GM19455 (cell line): ENCODE results near the gene AP1AR.
"Not testable (repeated sequence)": the region's sequence is repeated elsewhere in the genome, so short reads cannot be mapped to it uniquely, and the experiment has no call there.

ENCODE experiments used
- ATAC-seq: cut with Tn5 transposase; IDR thresholded peaks from one replicate; pipeline ENCODE4 v1.9.1; 2021; ENCODE audit not compliant: unreplicated experiment

AP1AR gene

DNA sequence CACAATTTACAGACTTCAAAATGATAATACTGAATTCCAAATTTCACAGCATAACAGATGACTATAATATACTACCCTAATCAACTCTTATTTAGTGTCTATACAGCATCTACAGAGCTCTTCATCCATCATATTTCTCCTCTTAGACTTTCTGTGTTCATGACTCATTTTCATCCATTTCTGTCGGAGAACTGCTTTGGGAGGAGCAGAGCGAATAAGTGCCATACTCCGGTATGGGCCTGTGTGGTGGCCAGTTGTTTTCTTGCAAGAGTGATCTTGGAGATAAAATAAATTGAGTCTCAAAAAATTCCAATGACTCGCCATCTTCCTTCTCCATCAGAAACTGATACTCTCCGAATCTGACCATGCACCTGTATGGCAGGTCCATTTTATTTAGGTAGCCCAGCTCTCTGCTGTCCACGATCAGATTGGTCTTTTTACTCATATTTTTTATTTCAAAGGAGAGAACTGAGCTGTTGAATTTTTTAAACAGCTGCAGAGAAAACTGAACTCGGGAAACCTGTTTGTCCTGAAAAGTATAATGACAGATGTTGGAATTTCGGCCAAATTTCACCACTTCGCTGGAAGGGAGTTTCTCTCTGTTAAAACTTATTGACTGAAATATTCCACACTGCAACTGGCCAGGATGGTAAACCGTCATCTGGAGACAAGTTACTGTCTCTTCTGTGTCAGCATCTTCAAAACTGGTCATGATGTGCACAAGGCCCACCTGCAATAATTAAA lies 46.3 kb downstream of the AP1AR start:
- no peak for ATAC-seq

DNA sequence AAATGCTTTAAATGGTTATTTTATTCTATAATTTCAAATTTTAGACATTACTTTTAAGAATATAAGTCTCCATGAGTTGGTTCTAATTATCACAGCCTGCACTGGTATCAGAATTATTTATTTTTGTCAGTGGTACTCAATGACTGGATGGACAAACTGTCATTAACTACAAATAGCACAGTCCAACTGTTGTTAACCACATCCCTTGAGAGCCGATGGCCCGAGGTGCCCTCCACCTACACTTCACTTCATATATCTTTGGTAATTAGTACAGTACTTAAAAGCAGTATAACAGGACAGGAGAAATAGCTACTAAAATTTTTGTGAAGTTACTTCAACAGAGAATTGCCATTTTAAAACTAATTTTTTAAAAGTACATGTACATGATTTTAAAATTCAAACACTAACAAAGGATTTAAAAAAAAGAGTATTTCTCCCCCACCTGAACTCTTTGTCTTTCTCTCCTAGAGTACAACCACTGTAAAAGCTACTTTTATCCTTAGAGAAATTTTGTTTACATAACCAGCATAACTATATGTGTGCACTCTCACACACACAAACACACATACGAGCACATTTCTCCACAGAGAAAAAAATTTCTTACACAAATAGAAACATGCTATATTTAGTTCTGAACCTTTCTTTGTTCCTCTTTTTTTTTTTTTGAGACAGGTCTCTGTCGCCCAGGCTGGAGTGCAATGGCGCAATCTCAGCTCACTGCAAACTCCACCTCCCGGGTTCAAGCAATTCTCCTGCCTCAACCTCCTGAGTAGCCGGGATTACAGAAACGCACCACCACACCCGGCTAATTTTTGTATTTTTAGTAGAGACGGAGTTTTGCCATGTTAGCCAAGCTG lies 47.7 kb downstream of the AP1AR start:
- peak; percentile 74 for ATAC-seq

DNA sequence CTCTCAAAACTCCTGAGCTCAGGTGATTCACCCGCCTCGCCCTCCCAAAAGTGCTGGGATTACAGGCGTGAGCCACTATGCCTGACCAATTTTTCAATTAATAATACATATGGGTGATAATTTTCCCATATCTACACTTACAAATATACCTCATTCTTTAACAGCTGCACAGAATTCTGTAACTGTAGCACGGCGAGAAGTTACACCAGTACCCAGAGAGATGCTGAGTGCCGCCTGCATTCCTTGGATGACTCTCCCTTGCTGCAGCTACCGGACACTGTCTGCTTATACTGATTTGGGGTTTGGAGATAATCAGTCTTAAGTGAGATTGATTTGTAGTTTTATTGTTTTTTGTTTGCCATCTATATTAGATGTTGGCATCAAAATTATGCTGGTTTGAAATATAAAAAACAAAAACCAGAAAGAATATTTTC lies 48.3 kb downstream of the AP1AR start:
- ATAC-seq = peak; percentile 34

DNA sequence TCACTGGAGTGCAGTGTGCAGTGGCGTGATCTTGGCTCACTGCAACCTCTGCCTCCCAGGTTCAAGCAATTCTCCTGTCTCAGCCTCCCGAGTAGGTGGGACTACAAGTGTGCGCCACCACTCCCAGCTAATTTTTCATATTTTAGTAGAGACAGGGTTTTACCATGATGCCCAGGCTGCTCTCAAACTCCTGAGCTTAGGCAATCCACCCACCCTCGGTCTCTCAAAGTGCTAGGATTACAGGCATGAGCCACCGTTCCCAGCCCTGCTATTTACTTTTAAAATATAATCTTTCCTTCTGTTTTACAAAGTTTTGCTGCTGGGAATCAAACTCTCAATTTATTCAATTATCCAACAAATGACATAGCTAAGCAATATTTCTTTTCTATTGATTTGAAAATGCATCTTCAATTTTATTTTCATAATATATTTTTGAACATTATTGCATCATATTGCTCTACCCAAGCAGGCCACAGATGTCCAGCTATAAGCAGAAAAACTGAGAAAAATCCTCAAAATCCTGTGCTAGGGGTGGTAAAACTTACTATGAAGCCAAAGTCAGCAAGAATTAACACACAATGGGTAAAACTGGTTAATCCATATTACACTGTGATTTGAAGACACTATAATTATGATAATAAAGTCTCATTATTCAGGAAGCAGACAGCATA lies 48.9 kb downstream of the AP1AR start:
- no peak for ATAC-seq

DNA sequence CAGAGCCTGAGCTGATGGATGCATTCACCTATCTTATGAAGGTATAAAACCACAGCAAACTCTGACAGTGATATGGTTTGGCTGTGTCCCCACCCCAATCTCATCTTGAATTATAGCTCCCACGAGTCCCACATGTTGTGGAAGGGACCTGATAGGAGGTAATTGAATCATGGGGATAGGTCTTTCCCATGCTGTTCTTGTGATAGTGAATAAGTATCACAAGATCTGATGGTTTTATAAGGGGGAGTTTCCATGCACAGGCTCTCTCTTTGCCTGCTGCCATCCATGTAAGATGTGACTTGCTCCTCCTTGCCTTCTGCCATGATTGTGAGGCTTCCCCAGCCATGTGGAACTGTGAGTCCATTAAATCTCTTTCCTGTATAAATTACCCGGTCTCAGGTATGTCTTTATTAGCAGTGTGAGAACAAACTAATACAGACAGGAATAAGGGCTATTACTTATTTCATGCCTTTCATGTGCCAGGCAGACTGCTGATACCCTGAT lies 50.4 kb downstream of the AP1AR start:
- ATAC-seq = not testable (repeated sequence)

DNA sequence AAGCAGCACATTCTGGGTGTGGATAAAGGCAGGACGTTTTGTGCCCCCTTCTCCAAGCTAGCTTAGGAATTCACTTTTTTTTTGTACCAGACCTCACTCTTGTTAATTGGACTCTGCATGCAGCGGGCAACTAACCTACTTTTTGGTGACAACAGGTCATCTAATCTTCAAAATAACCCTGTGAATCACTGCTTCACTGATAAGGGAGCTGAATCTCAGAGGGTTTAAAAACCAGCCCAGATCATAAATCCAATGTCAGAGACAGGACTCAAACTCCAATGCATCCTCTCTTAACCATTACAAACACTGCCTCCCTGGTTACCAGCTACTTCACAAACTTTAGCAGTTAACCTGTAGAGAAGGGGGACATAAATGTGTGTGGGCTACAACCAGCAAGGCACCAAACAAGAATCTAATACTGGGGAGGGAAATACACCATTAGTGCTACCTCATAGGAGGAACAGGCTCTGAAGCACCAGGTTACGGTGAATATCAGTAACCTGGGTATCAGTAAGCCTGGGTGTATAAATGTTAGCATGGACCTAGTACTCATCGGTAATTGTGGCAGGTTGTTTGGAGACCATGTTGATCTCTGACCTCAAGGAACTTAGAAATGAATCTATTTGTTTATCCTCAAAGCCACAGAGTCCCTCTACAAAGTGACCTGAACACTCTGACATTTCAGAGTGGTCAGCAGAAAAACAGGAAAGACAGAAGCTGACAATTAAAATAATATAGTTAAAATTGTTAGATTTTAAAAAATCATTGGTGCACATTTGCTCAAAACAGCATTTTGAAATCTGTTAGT lies 51.5 kb downstream of the AP1AR start:
- no peak for ATAC-seq

DNA sequence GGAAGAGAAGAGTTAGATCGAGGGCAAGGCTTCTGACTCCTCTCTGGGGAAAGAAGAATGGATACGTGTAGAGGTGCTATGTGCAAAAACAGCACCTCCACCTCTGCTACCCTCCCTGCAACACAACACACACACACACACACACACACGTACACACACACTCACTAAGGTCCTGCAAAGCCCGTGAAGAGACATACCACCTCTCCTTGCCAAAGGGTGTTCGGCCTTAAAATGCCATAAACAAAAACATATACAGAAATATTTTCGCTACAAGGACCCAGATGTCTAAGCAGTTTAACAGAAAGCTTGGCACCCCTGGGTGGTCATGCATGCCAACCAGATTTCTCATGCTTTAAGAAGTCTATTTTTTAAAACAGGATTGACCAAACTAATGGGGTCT lies 52.6 kb downstream of the AP1AR start:
- no peak for ATAC-seq

DNA sequence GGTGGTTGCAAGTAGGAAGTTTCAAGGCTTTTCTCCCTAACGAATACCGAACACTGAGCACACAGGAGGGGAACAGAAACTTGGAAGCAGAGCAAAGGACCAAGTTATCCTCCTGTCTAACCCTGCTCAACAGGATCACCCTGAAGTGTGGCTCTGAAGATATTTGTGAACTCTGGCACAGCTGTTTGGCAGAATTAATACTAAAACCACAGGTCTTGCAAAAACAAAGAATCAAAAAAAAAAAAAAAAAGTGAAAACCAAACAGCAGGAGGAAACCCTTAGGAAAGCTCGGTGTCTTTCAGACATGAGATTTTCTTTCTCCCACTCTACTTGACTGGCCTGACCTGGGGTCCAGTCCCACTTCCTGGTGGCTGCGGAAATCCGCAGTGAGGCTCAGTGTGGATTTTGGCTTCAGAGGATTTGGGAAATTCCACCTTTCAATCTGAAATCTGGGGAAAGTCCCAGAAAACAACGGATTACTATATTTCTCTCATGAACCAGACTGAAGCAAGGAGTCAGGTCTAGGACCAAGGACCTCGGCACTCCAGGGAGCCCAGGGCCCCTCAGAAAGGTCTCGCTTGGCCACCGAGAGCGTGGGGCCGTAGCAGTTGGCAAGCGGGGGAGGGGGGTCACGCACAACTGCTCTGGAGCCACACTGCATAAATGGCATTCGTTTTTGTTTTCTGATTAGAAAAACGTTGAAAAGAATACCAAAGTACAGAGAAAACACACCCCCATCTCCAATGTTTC lies 53.2 kb downstream of the AP1AR start:
- ATAC-seq = no peak

DNA sequence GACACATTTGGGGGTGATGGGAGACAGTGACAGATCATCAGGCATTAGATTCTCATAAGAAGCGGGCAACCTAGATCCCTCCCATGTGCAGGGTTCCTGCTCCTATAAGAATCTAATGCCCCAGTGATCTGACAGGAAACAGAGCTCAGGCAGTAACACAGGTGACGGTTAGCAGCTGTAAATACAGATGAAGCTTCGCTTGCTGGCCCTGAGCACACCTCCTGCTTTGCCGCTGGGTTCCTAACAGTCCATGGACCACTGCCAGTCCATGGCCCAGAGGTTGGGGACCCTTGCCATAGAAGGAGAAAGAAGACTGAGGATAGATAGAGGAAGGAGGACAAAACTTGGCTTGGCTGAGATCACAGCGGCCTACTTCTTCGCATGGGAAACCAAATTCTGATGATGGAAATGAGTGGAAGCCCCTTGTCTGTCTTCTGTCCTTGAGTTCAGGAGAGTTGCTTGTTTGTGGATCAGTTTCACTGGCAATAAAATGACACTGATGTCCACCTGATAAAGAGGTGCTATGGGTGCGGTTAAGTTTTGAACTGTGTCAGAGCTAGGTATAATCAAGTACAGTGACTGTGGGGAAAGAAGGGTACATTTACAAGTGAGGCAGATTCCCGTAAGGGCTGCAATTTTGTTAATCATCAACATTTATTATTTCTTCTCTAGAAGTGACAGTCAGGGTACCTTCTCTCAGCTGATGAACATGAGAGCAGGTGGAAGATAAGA lies 55.8 kb downstream of the AP1AR start:
- peak; percentile 26 for ATAC-seq

DNA sequence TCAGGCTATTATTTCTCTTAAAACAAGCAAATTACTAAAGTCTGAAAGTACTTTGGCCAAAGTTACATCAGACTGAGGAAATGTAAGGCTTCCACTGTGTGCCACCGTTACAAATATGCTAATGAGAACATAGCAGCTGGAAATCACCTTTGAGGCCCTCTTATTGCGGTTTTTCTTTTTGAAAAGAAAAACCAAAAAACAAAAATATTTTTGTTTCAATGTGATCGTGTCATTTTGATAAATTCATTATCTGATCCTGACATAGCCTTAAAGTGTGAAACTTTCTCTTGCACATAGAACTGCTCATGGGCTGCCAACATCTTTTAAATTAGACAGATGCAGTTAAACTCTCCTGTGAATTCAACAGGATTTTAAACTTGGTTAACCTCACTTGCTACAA lies 56.9 kb downstream of the AP1AR start:
- ATAC-seq = peak; percentile 26

DNA sequence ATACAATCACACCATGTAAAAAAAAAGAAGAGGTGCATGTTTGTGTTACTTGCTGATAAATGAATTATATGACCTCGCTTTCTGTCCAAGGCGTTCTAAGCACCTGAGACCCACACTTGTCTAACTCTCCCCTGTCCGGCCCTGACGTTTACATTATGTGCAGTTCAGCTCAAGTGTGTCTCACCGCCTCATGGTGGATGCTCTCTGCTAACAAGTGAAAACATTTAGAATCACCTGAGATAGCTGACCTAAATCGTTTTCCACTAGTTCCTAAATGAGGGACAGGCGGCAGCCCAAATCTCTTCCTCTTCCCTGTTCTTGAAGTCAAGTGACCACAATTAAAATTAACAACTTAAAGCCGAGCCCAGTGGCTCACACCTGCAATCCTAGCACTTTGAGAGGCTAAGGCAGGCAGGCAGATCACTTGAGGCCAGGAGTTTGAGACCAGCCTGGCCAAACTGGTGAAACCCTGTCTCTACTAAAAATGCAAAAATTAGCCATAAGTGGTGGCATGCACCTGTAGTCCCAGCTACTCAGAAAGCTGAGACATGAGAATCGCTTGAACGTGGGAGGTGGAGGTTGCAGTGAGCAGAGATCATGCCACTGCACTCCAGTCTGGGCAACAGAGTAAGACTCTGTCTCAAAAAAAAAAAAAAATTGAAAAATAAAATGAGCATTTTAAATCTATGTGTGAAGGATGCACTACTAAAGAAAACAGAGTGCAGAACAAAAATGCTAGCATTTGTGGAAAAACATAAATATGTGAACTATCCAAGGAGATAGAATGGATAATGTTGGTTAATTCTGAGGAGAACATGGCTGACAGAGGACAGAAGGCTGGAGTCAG lies 58.0 kb downstream of the AP1AR start:
- no peak for ATAC-seq

DNA sequence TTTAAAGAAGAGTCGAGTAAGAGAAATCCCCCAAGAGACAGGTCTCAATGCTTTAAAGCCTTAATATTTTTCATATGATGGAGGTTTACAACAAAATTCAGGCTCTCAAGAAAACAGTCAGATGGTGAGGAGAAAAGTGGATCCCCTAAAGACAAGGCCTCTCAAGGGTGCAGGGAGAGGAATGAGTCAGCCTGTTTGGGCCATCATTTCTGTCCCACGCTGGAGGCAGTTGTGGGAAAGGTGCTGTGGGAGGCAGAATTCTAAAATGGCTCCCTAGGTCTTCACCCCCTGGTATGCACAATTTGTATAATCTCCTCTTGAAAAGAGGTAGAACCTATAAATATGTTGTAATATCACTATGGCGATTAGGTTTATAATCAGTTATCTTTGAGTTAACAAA lies 58.8 kb downstream of the AP1AR start:
- no peak for ATAC-seq

DNA sequence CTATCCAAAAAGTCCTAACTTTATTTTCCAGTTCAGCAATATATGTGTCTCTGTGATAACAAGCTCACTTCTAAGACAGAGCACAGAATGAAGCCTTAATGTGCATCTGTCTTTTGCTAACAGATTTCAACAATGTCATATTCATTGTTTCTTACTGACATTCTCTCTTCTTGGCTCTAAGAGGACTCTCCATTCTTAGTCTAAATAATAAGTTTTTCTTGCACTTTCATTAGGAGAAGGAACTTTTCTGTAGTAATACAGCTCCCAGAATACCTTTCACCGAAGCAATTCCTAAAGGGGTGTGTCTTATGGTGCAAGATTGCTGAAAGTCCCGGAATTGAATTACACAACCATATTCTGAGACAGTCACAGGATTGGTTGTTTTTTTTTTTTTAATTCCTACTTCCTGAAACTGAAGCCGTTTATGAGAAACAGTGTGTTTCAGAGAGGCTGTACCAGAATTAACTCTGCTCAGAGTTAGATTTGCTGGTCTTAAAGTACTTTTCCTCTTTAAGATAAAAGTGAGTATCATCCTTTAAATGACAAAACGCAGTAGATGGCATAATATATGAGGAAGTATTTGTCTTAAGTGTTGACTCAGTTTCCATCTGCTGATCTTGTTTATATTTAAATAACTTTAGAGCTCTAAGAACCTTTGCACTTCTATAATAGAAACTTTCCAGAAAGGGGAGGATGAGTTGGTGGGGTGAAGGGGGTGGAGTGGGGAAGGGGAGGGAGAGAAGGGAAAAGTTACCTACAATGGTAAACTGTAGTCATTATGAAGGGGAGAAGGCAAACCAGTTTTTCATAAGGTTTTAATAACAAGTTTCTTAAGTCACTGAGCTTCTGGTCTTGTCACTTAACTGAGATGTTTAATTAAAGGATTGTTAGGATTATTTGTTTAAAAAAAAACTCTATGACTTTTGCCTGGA lies 65.6 kb downstream of the AP1AR start, which contains the start of gene ALPK1:
Gene ALPK1 (plus strand): TSS at position 421 of the 932 bp plus-strand sequence.
- peak; percentile 87 for ATAC-seq

DNA sequence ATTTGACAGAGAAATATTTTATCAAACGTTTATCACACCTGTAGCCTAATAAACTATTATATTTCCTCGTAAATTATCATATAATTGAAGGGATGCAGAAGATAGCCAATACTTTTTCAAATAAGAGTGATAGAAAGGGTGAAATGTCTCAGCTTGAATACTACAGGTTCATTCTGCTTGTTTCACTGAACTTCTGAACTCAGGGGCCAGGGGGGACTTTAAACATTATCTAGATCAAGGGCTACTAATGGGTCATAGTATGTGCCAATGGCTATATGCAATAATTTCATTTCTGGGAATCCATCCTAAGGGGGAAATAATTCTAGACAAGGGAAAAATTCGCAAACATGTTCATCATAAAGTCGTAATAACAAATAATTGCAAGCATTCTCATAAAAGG lies 68.1 kb downstream of the AP1AR start:
- ATAC-seq = no peak

DNA sequence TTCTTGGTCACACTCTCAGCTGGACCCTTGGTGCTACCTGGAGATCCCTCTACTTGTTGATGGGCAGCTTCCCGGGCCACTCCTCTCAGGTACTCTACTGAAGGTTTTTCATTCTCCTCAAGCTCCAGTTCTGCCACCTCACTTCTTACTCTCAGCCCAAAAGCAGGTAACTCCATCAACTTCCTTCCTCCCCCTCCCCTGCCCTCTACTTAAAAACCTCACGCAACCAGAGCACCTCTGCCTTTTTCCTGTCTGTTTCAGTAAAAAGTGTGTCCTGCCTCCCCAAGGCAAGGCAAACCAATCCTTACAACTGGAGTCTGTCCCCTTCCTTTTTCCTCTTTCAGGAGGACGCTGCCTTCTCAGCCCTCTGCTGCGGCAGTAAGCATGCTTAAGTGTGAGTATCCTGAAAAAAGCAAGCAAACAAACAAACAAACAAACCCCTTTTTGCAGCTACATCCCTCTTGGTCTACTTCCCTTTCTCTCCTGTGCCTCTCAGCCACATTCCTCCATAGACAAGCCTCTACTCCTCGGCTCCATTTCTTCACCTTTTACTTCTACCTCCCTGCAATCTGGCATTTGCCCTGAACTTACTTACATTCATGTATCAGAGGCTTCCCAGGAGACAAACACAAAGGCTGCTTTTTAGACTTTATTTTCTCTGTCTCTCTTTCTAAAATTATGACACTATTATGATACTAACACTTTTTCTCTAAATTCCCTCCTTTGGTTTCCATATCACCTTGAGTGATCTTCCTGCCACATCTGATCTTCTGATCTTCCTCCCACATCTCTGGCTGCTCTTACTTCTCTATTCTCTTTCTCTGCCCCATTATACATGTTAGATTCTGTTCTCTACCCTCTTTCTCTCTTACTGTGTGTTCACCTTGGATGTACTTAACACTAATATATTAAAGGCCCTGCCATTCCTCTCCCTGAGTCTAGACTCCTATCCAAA lies 71.0 kb downstream of the AP1AR start:
- ATAC-seq = no peak

DNA sequence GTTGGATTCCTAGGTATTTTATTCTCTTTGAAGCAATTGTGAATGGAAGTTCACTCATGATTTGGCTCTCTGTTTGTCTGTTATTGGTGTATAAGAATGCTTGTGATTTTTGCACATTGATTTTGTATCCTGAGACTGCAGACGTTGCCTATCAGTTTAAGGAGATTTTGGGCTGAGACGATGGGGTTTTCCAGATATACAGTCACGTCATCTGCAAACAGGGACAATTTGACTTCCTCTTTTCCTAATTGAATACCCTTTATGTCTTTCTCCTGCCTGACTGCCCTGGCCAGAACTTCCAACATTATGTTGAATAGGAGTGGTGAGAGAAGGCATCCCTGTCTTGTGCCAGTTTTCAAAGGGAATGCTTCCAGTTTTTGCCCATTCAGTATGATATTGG lies 73.9 kb downstream of the AP1AR start:
- not testable (repeated sequence) for ATAC-seq
